HFFc6 (cell line): ENCODE measurements around the gene TEX22. TPM values are rescaled to one million over a fixed set of nuclear protein-coding genes. Genes with fewer than 3 reads are reported as not detected.

Source experiments
- DNase-seq: peaks from one replicate; pipeline ENCODE4 v3.0.0-alpha.2; 2018
- H3K27ac Mint-ChIP-seq: 2 replicates; pipeline ENCODE4 v1.8.0; 2020; ENCODE audit warnings: mild to moderate bottlenecking, mixed read lengths
- H3K27me3 Mint-ChIP-seq: 2 replicates; pipeline ENCODE4 v1.8.0; 2021; ENCODE audit warnings: mild to moderate bottlenecking, moderate library complexity, mixed read lengths; ENCODE audit not compliant: insufficient read depth
- H3K36me3 Mint-ChIP-seq: 2 replicates; pipeline ENCODE4 v1.8.0; 2021; ENCODE audit warnings: low read depth, mixed read lengths
- H3K4me1 Mint-ChIP-seq: 2 replicates; pipeline ENCODE4 v1.8.0; 2020; ENCODE audit warnings: low read depth, mixed read lengths
- H3K4me3 Mint-ChIP-seq: 2 replicates; pipeline ENCODE4 v1.8.0; 2020; ENCODE audit warnings: mild to moderate bottlenecking, moderate library complexity, mixed read lengths
- H3K9me3 Mint-ChIP-seq: 2 replicates; pipeline ENCODE4 v1.8.0; 2020; ENCODE audit warnings: mild to moderate bottlenecking, mixed read lengths
- total RNA-seq, 6 experiments: library from RNA; stranded (reverse); fragmentation: NEBNext Ultra II Directional; extraction: Animal tissue kit (Norgen Biotek cat#: 25700); gene quantifications; 2 replicates in 1 of 6; 3 replicates in 5 of 6; pipeline ENCODE4 v1.2.3, GENCODE V29; 2021
- TF ChIP-seq, protein P1 (sequence below): fragments of 200-600 bp; sonication (generic); IDR thresholded peaks from 2 replicates; pipeline ENCODE4 v1.5.0; 2021; ENCODE audit warnings: antibody characterized with exemption, mild to moderate bottlenecking

TEX22 gene
- total RNA-seq, 6 experiments from 2014 or later: 0.34 to 2.1 (median 0.76) TPM

DNA sequence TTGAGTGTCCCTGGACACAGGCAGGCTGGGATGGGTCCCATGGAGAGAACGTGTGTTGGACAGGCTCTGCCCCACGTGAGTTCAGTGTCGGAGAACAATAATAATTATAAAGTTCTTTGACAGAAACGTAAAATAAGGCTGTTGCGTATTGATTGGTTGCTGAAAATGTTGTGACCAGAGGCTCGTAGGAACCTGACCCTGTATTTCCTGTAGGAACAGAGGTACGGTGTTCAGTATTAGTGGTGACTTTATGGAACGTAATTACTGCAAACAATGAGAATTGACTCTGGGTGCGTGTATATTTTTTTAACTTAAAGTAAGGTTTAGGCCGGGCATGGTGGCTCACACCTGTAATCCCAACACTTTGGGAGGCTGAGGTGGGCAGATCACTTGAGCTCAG, 29.1 kb downstream of the TEX22 start:
- TF ChIP-seq, protein P1, sequence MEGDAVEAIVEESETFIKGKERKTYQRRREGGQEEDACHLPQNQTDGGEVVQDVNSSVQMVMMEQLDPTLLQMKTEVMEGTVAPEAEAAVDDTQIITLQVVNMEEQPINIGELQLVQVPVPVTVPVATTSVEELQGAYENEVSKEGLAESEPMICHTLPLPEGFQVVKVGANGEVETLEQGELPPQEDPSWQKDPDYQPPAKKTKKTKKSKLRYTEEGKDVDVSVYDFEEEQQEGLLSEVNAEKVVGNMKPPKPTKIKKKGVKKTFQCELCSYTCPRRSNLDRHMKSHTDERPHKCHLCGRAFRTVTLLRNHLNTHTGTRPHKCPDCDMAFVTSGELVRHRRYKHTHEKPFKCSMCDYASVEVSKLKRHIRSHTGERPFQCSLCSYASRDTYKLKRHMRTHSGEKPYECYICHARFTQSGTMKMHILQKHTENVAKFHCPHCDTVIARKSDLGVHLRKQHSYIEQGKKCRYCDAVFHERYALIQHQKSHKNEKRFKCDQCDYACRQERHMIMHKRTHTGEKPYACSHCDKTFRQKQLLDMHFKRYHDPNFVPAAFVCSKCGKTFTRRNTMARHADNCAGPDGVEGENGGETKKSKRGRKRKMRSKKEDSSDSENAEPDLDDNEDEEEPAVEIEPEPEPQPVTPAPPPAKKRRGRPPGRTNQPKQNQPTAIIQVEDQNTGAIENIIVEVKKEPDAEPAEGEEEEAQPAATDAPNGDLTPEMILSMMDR: no peak
- peaks cover 20% of the 10 kb centered on the region for H3K36me3 Mint-ChIP-seq
- no peak for DNase-seq
- no peak overlapping the region for H3K27ac Mint-ChIP-seq
- H3K4me1 Mint-ChIP-seq: peaks cover 19% of the 10 kb centered on the region
- no peak overlapping the region for H3K4me3 Mint-ChIP-seq
- H3K9me3 Mint-ChIP-seq: 0 out of 2 replicates have a peak, but pooled peaks cover 4% of the 10 kb centered on the region
- H3K27me3 Mint-ChIP-seq: no peaks in the 10 kb centered on the region

DNA sequence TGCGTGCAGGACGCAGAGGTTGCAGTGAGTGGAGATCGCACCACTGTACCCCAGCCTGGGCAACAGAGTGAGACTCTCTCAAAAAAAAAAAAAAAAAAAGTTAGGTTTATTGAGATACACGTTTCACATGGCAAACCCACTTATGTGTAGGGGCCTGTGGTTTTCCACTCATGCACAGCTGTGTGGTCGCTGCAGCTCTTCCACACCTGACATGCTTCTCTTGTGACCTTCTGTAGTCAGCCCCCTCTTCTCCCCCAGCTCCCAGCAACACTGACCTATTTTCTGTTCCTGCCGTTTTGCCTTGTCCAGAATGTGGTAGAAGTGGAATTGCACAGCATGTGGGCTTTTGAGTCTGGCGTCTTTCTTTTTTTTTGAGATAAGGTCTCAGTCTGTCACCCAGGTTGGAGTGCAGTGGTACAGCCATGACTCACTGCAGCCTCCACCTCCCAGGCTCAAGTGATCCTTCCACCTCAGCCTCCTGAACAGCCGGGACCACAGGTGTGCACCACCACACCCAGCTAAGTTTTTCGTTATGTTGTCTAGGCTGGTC, 29.7 kb downstream of the TEX22 start:
- H3K4me3 Mint-ChIP-seq: no peak overlapping the region
- DNase-seq: no peak
- peaks cover 20% of the 10 kb centered on the region for H3K36me3 Mint-ChIP-seq
- H3K27ac Mint-ChIP-seq: no peak overlapping the region; the same call in 1 of the 2 replicates
- no peaks in the 10 kb centered on the region for H3K27me3 Mint-ChIP-seq
- peaks cover 15% of the 10 kb centered on the region for H3K4me1 Mint-ChIP-seq
- H3K9me3 Mint-ChIP-seq: 0 out of 2 replicates have a peak, but pooled peaks cover 4% of the 10 kb centered on the region
- TF ChIP-seq, protein P1: no peak

DNA sequence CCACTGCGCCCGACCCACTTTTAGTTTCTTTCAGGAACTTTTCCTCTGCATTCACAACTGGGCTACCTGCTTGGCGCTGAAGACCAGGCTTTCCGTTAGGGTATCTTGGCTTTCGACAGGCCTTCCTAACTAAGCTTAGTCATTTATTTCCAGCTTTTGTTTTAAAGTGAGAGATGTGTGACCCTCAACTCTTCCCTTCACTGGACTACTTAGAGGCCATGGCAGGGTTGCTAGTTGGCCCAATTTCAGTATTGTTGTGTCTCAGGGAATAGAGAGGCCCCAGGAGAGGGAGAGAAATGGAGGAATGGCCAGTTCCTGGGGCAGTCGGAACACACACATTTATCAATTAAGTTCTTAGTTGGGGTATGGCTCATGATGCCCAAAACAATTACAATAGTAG, 31.7 kb downstream of the TEX22 start:
- no peak overlapping the region for H3K27ac Mint-ChIP-seq
- TF ChIP-seq, protein P1: no peak

DNA sequence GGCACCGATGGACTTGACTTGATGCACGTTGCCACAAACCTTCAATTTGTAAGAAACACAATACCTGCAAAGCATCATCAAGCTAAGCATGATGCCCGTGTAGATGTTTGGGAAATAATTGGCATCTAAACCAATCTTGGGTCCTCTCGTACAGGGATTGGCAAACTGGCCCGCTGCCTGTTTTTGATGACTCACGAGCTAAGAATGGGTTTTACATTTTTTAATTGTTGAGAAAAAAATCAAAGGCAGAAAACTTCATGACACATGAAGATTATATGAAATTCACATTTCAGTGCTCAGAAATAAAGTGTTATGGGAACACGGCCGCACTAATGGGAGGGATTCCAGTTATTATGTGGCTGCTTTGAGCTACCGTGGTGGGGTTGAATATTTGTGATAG, 32.2 kb downstream of the TEX22 start:
- Mint-ChIP-seq H3K27me3 (no peaks in the 10 kb centered on the region), H3K27ac (peak overlapping the region; percentile 76), H3K4me1 (peaks cover 15% of the 10 kb centered on the region), H3K4me3 (no peak overlapping the region; the same call in 1 of the 2 replicates), H3K9me3 (0 out of 2 replicates have a peak, but pooled peaks cover 4% of the 10 kb centered on the region), H3K36me3 (peaks cover 20% of the 10 kb centered on the region)
- TF ChIP-seq, protein P1: no peak
- peak; percentile 61 for DNase-seq

More for the DNA sequence above, 31.7 kb downstream of the TEX22 start:
- no peak overlapping the region for H3K4me3 Mint-ChIP-seq
- H3K4me1 Mint-ChIP-seq: peaks cover 15% of the 10 kb centered on the region
- peaks cover 20% of the 10 kb centered on the region for H3K36me3 Mint-ChIP-seq
- H3K9me3 Mint-ChIP-seq: 0 out of 2 replicates have a peak, but pooled peaks cover 4% of the 10 kb centered on the region
- no peaks in the 10 kb centered on the region for H3K27me3 Mint-ChIP-seq
- DNase-seq: no peak

DNA sequence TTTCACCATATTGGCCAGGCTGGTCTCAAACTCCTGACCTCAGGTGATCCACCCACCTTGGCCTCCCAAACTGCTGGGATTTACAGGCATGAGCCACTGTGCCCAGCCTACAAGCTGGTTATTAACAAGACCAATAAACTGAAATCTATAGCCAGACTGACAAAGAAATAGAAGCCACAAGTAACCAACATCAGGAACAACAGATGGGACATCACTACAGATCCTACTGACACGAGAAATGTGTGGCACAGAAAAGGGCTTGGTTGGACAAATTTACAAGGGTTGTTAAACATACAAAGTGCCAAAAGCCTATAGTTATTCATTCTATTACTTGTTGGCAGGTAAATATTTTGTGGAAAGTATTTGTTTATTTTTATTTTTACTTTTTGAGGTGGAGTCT, 32.9 kb downstream of the TEX22 start:
- Mint-ChIP-seq H3K4me3 (no peak overlapping the region; the same call in 1 of the 2 replicates), H3K27me3 (no peaks in the 10 kb centered on the region), H3K27ac (no peak overlapping the region), H3K4me1 (peaks cover 15% of the 10 kb centered on the region), H3K9me3 (0 out of 2 replicates have a peak, but pooled peaks cover 4% of the 10 kb centered on the region), H3K36me3 (peaks cover 20% of the 10 kb centered on the region)
- TF ChIP-seq, protein P1: no peak
- DNase-seq: no peak
